Stimulated activated CD8-positive, alpha-beta memory T cell treated with anti-CD3 and anti-CD28 coated beads, Interleukin-15, amount 100 ng/mL, for 1 hour (primary cell): ENCODE results near the gene VEGFD.

ENCODE experiments used
- DNase-seq: peaks from one replicate; pipeline ENCODE4 v3.0.0-alpha.2; 2020; ENCODE audit warnings: low read depth

The VEGFD gene, protein sequence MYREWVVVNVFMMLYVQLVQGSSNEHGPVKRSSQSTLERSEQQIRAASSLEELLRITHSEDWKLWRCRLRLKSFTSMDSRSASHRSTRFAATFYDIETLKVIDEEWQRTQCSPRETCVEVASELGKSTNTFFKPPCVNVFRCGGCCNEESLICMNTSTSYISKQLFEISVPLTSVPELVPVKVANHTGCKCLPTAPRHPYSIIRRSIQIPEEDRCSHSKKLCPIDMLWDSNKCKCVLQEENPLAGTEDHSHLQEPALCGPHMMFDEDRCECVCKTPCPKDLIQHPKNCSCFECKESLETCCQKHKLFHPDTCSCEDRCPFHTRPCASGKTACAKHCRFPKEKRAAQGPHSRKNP

DNA sequence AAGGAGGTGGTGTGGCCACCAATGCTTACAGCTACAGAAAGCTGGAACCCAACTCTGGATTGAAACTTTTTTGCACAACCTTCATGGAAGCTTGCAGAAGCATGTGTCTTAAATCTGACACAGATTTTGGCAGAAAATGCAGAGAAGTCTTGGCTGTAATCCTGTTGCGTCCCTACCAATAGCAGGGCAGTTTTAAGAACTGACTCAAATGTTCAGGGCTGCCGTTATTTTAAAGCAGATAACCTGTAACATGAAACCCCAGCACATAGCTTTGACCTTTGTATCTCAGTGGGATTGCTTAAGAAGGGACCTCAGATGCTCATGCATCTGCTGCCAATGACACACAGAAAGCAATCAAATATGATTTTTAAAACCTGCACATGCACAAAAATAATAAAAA, at the start of gene VEGFD:
VEGFD (minus strand) TSS at position 110 of the 400 bp plus-strand sequence. CDS start 467 bp downstream, outside the sequence.
- no peak for DNase-seq

DNA sequence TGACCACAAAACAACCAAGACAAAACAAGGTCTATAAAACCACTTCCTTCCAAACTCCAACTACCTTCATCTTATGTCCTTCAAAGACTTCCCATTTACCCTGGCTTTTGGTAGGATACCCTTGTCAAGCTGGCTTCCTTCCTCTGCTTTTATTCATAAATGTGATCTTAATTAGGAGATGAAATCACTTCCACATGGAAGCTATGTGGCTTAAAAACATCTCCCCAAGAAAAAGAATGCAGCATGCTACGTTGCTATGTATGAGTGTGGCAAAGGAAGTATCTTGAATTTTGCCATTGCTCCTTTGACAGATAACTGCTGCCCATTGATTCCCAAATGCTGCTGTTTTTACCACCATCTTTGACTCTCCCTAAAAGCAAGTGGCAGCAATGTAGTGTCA, 46.4 kb upstream of the VEGFD start:
- DNase-seq = no peak

DNA sequence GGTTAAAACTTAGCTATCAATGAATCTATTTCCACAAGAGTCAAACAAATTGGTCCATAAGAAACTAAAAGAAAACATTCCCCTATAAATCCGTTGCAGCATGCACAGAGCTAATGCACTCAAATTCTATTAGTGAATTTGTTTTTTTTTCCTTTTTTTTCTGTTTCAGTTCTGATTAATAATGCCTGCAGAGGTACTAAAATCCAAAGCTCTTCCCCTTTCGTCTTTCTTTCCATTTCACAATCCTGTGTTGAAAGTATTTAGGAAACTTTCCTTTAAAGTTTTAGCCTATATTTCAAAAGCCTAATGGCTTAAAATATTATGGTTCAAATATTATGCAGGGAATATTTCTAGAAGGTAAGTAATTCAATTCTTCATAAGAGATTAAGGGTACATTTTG, 45.9 kb upstream of the VEGFD start:
- DNase-seq = no peak

DNA sequence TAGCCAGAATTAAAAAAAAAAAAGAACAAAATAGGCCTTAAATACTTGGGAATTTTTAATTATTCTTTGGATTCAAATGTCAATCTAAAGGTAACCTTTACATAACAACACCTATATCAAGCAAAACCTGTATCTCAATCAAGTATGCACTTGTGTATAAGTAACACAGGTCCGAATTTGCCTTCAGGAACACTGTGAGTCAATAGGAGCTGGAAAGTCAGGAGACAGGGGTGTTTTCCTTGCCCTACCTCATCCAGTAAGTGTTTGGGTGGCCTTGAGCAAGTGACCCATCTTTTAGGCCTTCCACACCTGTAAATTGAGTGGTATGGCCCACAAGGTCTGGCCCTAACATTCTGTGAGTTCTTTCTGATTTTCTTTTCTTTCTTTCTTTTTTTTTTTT, 40.8 kb upstream of the VEGFD start:
- DNase-seq = no peak

DNA sequence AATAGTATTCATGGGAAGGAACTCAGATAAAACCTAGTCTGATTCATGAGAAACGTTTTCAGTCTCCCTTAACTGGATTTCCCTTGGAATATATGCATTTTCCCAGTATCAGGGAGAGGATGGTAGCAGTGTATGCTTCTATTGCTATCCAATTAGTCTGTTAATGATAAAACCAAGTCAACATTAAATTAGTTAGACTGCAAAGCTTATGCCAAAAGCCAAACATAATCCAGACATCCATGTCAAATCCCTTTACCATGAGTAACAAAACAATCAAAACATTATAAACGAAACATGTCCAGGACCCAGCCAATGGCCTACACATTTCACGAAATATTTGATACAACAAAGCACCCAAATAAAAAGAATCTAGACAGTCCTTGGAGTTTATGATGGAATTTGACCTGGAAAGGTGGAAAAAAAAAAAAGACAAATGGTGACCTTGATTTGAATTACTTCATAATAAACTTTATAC, 34.5 kb upstream of the VEGFD start:
- no peak for DNase-seq

DNA sequence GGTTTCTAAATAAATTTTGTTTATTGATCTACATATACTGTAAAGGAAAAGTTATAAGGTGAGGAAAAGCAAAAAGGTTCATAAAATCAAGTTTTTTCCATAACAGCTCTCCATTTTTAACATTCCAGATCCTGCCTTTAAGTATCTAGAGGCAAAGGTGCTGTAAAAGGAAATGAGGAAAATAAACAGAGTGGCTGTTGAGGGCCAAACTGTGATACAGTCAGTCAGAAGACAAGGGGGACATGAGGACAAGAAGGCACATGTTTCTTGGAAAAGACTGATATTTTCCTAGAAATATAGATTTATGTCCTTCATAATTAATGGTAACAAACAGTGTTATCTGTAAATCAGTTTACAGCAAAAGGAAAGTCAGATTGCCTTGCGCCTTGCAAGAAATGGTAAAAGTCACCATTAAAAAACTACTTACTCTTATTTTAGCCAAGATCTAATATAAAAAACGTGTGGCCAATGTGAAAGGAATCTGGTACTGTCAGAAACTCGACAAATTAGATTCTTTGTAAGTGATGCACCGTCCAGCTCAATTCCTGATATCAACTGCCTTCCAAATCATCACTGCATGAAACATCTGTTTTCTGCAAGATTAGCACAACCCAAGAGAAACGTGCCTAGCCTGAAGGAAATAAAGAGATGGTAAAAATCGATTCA, 34.0 kb upstream of the VEGFD start:
- DNase-seq = no peak

DNA sequence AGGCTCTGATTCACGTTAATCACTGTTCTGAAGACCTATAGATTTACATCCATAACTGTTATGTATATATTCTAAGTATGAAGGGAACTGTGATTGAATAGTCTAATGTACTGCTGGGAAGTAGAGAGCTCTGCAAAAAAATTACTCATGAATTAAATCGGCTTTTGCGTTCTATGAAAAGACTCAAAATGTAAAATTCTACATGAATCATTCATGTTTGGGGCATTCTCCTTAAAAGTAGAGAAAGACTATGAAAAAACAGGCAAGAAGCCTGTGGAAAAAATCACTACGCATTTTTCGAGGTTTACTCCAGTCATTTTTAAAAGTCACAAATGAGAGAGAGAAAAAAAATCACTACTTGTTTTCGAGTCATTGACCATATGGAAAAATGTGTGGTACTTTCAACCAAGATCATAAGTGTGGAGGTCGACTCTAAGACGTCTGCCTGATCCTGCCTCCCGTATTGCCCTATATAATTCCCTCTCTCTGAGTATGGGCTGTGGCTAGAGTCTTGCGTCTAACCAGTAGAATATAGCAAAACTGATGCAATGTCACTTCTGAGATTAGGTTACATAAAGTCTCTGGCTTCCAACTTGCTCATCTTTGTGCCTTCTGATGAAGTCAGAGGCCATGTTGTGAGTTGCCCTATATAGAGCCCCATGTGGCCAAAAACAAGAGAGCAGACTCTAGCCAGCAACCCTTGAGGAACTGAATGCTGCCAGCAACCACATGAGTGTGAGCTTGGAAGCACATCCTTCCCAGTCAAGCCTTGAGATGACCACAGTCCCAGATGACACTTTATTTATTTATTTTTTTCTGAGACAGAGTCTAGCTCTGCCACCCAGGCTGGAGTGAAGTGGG, 32.1 kb upstream of the VEGFD start:
- no peak for DNase-seq

DNA sequence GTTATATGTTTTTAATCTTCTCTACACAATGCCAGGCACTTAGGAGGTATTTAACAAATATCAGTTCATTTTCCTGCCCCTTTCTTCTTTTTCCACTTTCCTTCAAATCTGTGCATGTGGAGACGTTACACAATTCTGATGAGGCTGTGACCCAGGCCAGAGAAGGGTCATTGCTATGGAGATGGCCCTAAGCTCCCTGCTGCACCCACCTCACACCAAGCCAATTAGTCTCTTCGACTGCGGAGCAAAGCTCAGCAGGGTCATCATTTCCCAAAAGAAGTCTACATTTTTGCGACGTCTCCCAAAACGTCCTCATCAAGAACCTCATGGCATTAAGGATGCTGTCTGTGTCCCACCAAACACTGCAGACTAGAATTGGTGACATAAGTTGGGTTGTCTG, 28.9 kb upstream of the VEGFD start:
- DNase-seq = no peak

DNA sequence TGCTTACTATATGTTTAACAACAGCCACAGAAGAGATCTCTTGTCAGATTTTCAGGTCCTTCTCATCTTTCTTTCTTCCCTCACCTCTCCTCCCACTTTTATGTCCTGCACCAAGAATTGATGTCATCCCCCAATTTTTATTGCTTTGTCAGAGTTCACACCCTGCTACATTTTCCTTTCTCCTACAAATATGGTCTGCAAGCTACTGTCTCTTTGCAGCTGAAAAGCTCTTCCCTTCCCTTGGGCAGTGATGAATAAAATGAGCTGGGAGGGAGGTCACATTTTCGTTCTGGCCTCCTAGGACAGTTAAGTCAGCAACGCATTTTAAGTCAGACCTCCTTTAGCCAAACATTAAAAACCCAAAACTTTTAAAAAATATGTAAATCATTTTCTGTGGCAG, 26.7 kb upstream of the VEGFD start:
- DNase-seq = no peak

DNA sequence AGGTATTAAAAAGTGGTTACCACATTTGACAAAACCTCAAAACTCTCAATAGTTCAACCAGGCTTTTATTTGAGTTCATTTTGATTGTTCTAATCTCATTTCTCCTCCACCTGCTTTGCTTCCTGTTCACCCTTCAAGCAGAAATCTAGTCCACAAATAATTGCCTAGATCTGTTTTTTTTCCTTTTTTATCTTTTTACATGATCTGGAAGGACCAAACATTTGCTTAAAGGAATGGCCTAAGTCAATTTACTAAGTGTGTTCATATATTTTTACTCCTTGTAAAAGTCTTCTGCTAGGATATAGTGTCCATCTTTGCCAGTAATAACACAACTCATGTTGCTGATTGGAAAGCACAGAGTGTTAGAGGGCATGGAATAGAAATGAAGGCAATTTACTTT, 26.2 kb upstream of the VEGFD start:
- DNase-seq = no peak

DNA sequence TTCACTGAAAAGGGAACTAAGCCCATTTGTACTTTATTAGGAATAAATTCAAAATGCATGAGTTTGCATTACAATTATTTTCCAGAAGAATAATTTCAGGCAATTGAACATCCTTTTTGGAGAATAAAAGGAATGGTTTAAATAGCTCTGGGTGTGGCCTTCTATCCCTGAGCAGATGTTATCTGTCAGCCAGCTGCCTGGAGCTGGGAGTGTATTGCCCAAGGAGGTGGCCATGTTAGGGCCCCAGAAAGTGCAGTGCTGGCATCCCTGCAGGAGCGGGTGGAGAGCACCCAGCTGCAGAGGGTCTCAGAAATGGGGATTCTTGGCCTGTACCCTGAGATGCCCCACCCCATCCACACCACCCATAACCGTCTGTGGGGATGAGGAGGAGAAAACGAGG, 21.6 kb upstream of the VEGFD start:
- no peak for DNase-seq

DNA sequence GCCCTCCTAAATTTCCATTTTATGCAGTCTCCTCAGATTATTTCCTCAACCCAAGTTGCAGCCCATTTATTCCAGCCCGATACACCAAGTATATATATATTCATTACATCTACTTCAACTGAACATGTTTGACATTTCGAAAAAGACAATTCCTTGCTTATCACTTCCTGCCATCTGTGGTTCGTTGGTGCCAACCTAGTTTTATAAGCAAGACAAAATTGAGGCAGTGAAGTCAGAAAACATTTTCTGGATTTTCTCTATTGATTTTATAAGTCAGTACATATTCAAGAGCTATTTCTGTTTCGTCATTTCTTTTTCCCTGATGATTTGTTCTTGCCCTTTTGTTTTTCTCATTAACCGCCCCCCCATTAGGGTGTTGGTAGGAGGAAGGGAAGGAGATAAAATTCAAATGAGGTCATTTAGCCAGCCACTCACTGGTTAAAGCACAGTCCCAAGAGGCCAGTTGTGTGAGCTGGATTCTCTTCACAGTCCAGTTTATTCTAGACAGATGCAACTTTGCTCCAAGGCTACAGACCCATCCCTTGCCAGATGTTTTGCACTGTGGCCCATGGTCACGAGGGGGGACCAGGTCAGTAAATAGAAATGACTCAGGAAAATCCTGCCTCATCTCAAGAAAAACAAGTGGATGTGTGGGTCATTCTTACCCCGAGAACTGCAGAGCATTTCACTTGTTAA, 20.3 kb upstream of the VEGFD start:
- DNase-seq = no peak

DNA sequence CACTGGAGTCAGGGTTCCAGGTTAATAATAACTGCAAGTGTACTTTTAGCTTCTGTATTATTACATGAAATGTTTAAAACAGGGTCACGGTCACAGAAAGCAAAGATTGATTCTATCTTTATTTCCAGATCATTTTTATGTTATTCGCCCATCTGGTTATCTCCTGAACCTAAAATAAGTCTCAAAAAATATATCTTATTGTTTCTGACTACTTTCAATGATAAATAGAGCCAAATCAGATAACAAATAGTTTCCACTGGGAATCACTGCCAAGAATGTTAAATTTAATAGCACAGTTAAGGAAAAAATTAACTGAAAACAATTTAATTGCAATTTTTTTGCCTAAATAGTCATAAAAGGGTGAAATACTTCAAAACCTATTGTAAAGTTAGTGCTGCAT, 17.2 kb upstream of the VEGFD start:
- no peak for DNase-seq

DNA sequence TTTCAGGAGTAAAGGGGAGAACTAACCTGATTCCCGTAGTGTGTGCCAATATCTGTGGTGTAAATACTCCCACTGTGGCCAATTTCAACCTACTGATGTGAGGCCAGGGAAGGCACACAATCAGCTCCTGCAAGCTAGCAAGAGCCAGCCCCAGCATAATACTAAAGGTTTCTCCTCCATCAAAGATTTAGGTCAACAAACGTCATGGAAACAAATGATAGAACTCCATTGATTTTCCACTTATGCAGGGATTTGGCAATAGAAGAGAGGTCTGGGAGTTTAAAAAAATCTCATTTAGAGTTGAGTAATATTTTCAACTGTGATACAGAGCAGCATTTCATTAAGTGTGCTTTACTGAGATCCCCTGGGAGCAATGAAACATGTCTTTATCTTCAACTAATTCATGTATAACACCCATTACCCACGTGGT, 15.8 kb upstream of the VEGFD start:
- no peak for DNase-seq

DNA sequence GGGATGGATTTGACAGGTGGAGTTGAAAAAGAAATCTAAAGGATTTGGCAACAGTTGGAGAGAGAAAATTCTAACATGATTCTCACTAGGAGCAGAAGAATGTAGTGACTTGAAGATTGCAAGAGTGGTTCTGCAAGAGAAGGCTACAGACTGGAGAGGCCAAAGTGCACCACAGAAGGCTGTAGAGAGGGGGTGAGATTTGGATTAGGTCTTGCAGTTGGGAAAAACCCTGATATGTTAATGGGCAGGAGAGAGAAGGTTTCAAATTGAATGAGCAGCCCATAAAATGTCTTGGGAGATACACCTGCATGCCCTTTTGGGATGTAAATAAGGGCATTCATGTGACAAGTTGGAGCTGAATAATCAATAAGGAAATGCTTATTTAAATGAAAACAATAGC, 14.7 kb upstream of the VEGFD start:
- no peak for DNase-seq

DNA sequence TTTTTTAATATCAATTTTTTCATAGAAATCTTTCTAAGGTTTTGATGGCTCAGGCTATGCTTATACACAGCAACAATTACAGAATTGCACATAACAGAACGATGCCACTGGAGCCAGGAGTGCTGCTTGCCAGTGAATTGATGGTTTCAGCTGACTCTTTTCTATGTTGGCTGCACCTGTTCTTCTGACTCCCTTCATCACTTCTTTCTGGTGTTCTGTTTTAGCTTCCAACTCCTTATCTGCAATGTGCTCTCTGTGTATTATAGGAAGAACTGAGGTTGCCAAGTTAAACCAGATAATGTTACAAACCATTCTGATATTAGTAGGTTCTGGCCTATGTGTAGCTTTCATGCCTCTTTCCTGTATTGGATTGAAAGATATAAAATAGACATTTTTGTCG, 11.6 kb upstream of the VEGFD start:
- DNase-seq = no peak

DNA sequence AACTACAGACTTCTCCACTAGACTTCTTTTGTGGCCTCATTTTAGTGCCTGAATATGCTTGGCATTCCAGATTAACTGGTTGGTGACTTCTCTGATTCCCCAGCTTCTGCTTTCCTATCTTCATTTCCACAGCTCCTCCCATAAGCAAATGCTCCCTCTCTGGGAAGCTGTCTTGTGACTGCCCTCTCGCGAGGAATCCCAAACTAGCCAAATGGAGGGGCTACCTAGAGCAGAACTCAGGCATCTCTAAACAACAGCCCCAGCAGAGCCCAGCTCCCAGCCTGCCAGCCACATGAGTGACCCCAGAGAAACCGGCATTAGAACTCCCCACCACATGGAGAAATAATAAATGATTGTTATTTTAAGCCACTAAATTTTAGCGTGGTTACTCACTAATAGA, 7.6 kb upstream of the VEGFD start:
- no peak for DNase-seq

DNA sequence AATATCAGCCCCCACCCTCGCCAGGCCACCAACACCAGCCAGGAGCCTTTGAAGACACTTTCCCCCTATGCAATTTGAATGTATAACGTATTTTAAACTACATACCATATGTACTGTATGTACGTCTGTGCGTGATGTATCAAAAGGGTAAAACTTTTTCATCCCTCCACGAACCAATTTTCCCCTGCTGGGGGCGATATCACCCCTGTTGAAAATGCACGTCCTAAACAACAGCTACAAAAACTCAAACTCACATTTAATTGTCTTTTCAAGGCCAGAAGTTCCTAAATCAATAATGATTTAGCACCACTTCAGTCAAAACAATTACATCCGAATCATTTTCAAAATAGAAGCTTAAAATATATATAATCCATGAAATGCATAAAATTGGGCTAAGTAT, 1.4 kb downstream of the VEGFD start:
- DNase-seq = no peak

DNA sequence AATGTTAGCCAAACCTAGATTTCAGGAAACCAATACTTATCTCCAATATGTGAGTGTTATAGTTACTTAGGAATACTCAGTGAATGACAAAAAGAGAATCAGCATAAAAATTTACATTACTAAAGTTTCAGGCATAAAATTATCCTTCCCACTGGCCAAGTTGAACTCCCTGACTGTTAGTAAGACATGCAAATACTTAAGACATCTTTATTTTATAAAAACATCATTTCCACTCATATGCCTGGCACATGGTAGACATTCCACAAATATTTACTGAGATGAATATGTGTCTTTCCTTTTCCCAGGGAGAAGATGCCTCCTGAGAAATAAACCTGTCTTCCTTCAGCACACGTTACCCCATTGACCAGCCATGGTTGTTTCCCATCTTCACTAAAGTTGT, 7.3 kb downstream of the VEGFD start:
- no peak for DNase-seq

DNA sequence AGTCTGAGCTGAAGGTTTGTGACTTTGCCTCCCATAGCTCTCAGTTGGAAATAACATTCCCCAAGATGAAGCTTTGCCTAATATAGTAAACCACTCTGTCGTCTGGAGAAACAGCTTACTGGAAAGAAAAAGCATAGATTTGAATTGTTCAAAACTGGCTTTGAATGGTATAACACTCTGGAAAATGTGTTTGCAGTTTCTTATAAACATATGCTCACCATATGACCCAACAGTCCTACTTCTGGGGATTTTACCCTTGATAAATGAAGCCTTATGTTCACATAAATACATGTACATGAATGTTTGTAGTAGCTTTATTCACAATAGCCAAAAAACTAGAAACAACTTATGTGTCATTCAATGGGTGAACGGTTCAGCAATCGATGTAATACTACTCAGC, 10.2 kb downstream of the VEGFD start:
- DNase-seq = no peak

DNA sequence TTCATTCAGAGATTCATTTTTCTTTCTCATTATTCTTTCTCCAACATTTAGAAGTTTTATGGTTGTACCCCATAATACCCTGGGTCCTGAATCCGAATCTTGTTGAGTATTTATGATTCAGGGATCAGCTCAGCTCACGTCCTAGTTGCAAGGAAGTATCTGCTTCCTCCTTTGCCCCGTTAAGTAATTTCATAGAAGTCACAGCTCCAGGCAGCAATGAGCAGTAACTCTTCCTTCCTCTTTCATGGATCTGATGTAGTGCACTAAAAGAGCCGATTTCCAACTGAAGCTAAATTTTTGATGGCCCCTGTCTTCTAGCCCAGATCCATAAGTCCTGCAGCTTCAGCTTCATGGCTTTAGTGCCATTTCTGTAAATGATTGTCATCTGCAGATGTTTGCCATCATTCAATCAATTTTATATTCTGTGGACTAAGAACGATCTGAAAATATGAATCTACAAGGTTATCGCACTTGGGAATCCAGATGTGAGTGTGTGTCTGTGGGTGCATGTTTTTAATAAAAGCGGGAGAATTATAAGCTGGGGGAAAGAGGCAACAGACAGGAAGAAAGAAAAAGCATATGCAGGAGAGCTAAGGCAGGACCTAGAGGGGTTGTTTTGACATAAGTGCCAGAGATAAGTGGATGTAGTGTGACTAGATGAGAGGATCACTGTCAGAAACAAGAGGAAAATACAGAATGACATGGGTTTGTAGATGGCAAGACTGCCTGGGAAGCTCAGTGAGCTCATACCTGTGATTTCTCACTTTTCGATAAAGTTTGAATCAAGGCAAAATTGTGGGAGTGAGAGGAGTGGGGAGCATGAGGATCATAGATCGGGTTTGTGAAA, 17.5 kb downstream of the VEGFD start:
- DNase-seq = no peak
